H1 (cell line): Measurements from ENCODE around the gene MEN1. TPM values are rescaled to one million over a fixed set of nuclear protein-coding genes. Genes with fewer than 3 reads are reported as not detected.

Experiments
- CTCF ChIA-PET: fragments of 300-600 bp; sonication (Branson Sonifier 250); formaldehyde crosslinking; loops from one replicate; lab custom pipeline; 2021; ENCODE audit not compliant: partially characterized antibody; lab: Charles Lee
- POLR2A ChIA-PET: fragments of 300-600 bp; sonication (Branson Sonifier 250); formaldehyde crosslinking; loops from one replicate; lab custom pipeline; 2021; ENCODE audit warnings: inconsistent platforms; ENCODE audit not compliant: partially characterized antibody; lab: Charles Lee
- DNase-seq, 2 experiments: peaks; one replicate each; pipeline versions ENCODE4 v3.0.0 to v3.0.0-alpha.2; 2010 to 2022; ENCODE audit warnings: low spot score in 2 of 2, low read depth in 1 of 2, mixed read lengths in 1 of 2
- FAIRE-seq: peaks from 2 replicates; lab custom pipeline; 2011; peaks lifted over from hg19 to GRCh38; lab: Jason Lieb, UNC
- H2AFZ ChIP-seq: 2 replicates; pipeline ENCODE4 v1.8.1; 2012; ENCODE audit warnings: low read length, inconsistent platforms
- H2AK5ac ChIP-seq: 2 replicates; pipeline ENCODE4 v1.6.1; 2013; ENCODE audit warnings: low read depth, low read length
- H2BK120ac ChIP-seq: replicated peaks from 2 replicates; pipeline ENCODE3; 2013; ENCODE audit warnings: low read depth, low read length, inconsistent platforms
- H2BK12ac ChIP-seq: 2 replicates; pipeline ENCODE4 v1.6.1; 2013; ENCODE audit warnings: low read depth, low read length
- H2BK15ac ChIP-seq: 2 replicates; pipeline ENCODE4 v1.6.1; 2013; ENCODE audit warnings: low read length
- H2BK20ac ChIP-seq: 2 replicates; pipeline ENCODE4 v1.6.1; 2013; ENCODE audit warnings: low read length
- H2BK5ac ChIP-seq: 2 replicates; pipeline ENCODE4 v1.6.1; 2013; ENCODE audit warnings: low read depth, low read length
- H3K14ac ChIP-seq: 2 replicates; pipeline ENCODE4 v1.6.1; 2013; ENCODE audit warnings: inconsistent platforms; ENCODE audit not compliant: insufficient read length
- H3K18ac ChIP-seq: 2 replicates; pipeline ENCODE4 v1.6.1; 2013; ENCODE audit warnings: low read length; ENCODE audit errors: extremely low read depth
- H3K23ac ChIP-seq: 2 replicates; pipeline ENCODE4 v1.6.1; 2013; ENCODE audit warnings: inconsistent platforms; ENCODE audit not compliant: insufficient read length
- H3K23me2 ChIP-seq: 2 replicates; pipeline ENCODE4 v1.6.1; 2013; ENCODE audit warnings: low read depth, low read length
- H3K27ac ChIP-seq: 2 replicates; pipeline ENCODE4 v1.6.1; 2011; ENCODE audit warnings: low read depth, low read length, inconsistent platforms
- H3K27me3 ChIP-seq, 4 experiments: replicated peaks in 1 of 4; 1 replicate in 1 of 4; 2 replicates in 3 of 4; pipeline versions ENCODE4 v1.6.1 to v1.8.1; 2011 to 2013; ENCODE audit warnings: low read length in 3 of 4, mild to moderate bottlenecking in 3 of 4, inconsistent platforms in 2 of 4, mixed read lengths in 2 of 4, moderate library complexity in 1 of 4; ENCODE audit not compliant: control insufficient read depth in 3 of 4, insufficient read depth in 3 of 4; ENCODE audit errors: extremely low read depth in 1 of 4
- H3K36me3 ChIP-seq, 4 experiments: 2 replicates each; pipeline versions ENCODE4 v1.6.1 to v1.8.1; 2011 to 2013; ENCODE audit warnings: mild to moderate bottlenecking in 4 of 4, low read length in 3 of 4, moderate library complexity in 2 of 4, control low read depth in 1 of 4, inconsistent platforms in 1 of 4; ENCODE audit not compliant: insufficient read depth in 4 of 4, control insufficient read depth in 2 of 4
- H3K4ac ChIP-seq: replicated peaks from 2 replicates; pipeline ENCODE3; 2013; ENCODE audit warnings: low read length, low read depth, mixed read lengths, inconsistent platforms; ENCODE audit not compliant: insufficient read length
- H3K4me1 ChIP-seq, 4 experiments: replicated peaks in 1 of 4; 1 replicate in 1 of 4; 2 replicates in 3 of 4; pipeline versions ENCODE4 v1.6.1 to v1.8.1; 2011 to 2013; ENCODE audit warnings: low read length in 3 of 4, inconsistent platforms in 2 of 4, mixed read lengths in 1 of 4; ENCODE audit not compliant: insufficient read depth in 4 of 4, control insufficient read depth in 3 of 4
- H3K4me2 ChIP-seq, 2 experiments: 2 replicates each; pipeline versions ENCODE4 v1.6.1 to v1.8.1; 2011 to 2013; ENCODE audit warnings: low read depth in 2 of 2, low read length in 2 of 2, control low read depth in 1 of 2, inconsistent platforms in 1 of 2, mild to moderate bottlenecking in 1 of 2; ENCODE audit not compliant: insufficient read depth in 1 of 2
- H3K4me3 ChIP-seq, 4 experiments: fragments of 200-600, 300-600 bp in 1 of 4; sonication (generic), shearing (Covaris generic), sonication (Bioruptor Twin) in 1 of 4; 2 replicates each; pipeline versions ENCODE4 v1.5.1 to v1.8.1; 2011 to 2016; ENCODE audit warnings: low read length in 4 of 4, low read depth in 3 of 4, control low read depth in 2 of 4, inconsistent platforms in 2 of 4, mild to moderate bottlenecking in 2 of 4, mixed read lengths in 1 of 4, moderate library complexity in 1 of 4; ENCODE audit not compliant: insufficient read depth in 2 of 4; ENCODE audit errors: extremely low read depth in 1 of 4
- H3K56ac ChIP-seq: replicated peaks from 2 replicates; pipeline ENCODE3; 2013; ENCODE audit warnings: low read depth, mild to moderate bottlenecking, mixed read lengths, low read length, inconsistent platforms; ENCODE audit not compliant: insufficient read length
- H3K79me1 ChIP-seq: 2 replicates; pipeline ENCODE4 v1.6.1; 2013; ENCODE audit warnings: low read depth, low read length, control low read depth
- H3K79me2 ChIP-seq, 2 experiments: 2 replicates each; pipeline versions ENCODE4 v1.6.1 to v1.8.1; 2012 to 2013; ENCODE audit warnings: low read length in 2 of 2, mild to moderate bottlenecking in 2 of 2, inconsistent platforms in 1 of 2; ENCODE audit not compliant: insufficient read depth in 2 of 2, control insufficient read depth in 1 of 2
- H3K9ac ChIP-seq, 4 experiments: replicated peaks in 1 of 4; 1 replicate in 1 of 4; 2 replicates in 3 of 4; pipeline versions ENCODE4 v1.6.1 to v1.8.1; 2011 to 2013; ENCODE audit warnings: low read depth in 3 of 4, low read length in 3 of 4, control low read depth in 2 of 4, mild to moderate bottlenecking in 2 of 4, moderate library complexity in 2 of 4, inconsistent platforms in 1 of 4; ENCODE audit errors: extremely low read depth in 1 of 4
- H3K9me3 ChIP-seq, 2 experiments: 2 replicates each; pipeline versions ENCODE4 v1.6.1 to v1.8.1; 2012 to 2013; ENCODE audit warnings: mild to moderate bottlenecking in 2 of 2, moderate library complexity in 2 of 2, control low read depth in 1 of 2, inconsistent platforms in 1 of 2, low read depth in 1 of 2, low read length in 1 of 2, mixed read lengths in 1 of 2; ENCODE audit not compliant: insufficient read depth in 2 of 2
- H4K20me1 ChIP-seq, 2 experiments: replicated peaks in 1 of 2; 2 replicates each; pipeline versions ENCODE3 to v1.8.1; 2011 to 2013; ENCODE audit warnings: inconsistent platforms in 2 of 2, low read length in 2 of 2, mild to moderate bottlenecking in 1 of 2; ENCODE audit not compliant: insufficient read depth in 2 of 2, control insufficient read depth in 1 of 2
- H4K5ac ChIP-seq: 2 replicates; pipeline ENCODE4 v1.6.1; 2013; ENCODE audit warnings: low read length, low read depth, mixed read lengths, inconsistent platforms; ENCODE audit not compliant: insufficient read length
- H4K8ac ChIP-seq: 2 replicates; pipeline ENCODE4 v1.8.0; 2013; ENCODE audit warnings: mild to moderate bottlenecking, moderate library complexity, low read length, inconsistent platforms; ENCODE audit not compliant: insufficient read depth; ENCODE audit errors: extremely low read depth
- H4K91ac ChIP-seq: replicated peaks from 2 replicates; pipeline ENCODE3; 2013; ENCODE audit warnings: low read length, mixed read lengths, inconsistent platforms; ENCODE audit not compliant: insufficient read length
- SAP30 ChIP-seq: fragments of 300-600 bp; sonication (generic); IDR thresholded peaks from 2 replicates; pipeline ENCODE4 v1.7.1; 2012; ENCODE audit warnings: low read length, moderate library complexity, mild to moderate bottlenecking, inconsistent platforms; ENCODE audit not compliant: insufficient read depth, insufficient replicate concordance
- TAF7 ChIP-seq: optimal IDR thresholded peaks from 2 replicates; pipeline ENCODE3; 2011; ENCODE audit warnings: low read depth, mild to moderate bottlenecking, inconsistent platforms, low read length, moderate library complexity, borderline replicate concordance
- WGBS, 2 experiments: shearing (Covaris generic) in 1 of 2; methylation state at CpG; one replicate each; pipeline versions ENCODE4 v1.1.6 to v1.1.7; 2013 to 2015; ENCODE audit warnings: low lambda C conversion rate in 2 of 2, mixed read lengths in 2 of 2, inconsistent platforms in 1 of 2, low coverage in 1 of 2, missing lambda C conversion rate in 1 of 2; ENCODE audit not compliant: insufficient replicate concordance in 2 of 2, insufficient coverage in 1 of 2, insufficient read length in 1 of 2; ENCODE audit errors: extremely low coverage in 1 of 2, missing lambda C conversion rate in 1 of 2; 5-methylcytosine and 5-hydroxymethylcytosine counted together
- polyA plus RNA-seq, 7 experiments: library from polyadenylated mRNA; depleted of rRNA in 3 of 7; stranded (reverse) in 5 of 7; unstranded in 2 of 7; fragments of >200 nt in 5 of 7; fragments of 200-250 nt in 2 of 7; gene quantifications; 1 replicate in 5 of 7; 2 replicates in 1 of 7; 4 replicates in 1 of 7; pipeline versions ENCODE4 v1.2.1 to v1.2.3, GENCODE V29; 2011 to 2013; ENCODE audit warnings: missing spikeins in 2 of 7, mixed read lengths in 2 of 7
- total RNA-seq: library from RNA; stranded (reverse); fragmentation: NEBNext Ultra II Directional; extraction: Animal tissue kit (Norgen Biotek cat#: 25700); gene quantifications from 2 replicates; pipeline ENCODE4 v1.2.1, GENCODE V29; 2021

MEN1 gene
- total and polyA plus RNA-seq, 2 of the 8 experiments (the other 6 are each of a cell fraction or from before 2014, with no cell fraction given), result 47.2 to 56.3 TPM

DNA sequence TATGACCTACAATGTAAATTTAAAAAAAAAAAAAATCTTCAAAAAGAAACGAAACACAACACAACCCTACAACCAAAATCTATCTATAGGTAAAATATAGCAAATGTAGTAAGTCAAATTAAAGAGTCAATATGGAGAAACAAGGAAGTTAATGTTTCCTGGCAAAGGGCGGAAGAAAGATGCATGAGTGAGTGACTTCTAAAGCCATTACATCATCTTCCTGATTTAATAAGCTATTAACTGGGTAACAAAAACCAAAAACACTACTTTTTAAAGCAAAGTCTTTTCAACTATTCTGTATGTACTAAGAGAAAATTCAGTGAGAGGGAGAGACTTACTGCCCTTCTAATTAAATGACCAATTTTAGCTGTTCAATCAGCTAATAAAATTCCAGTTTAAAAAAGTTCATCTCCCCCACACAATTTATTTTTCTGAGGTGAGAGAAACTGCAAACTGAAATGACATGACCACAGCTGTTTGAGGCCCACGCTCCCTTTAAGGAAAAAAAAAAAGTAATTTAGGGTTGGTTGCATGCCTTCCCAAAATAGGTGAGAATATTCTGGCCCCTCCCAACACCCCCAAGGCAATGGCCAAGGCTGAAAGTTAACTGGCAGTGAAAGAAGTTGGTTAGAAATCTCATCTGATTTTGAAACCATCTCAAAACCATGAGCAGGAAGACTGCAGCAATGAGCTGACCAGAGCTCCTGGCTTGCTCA, 37.9 kb downstream of the MEN1 start:
- FAIRE-seq (no peak), DNase-seq (no peak)
- Histone ChIP-seq H2BK5ac (no peak overlapping the region), H4K20me1 (peaks cover 43 to 57% of the 10 kb centered on the region in 2 experiments), H3K56ac (no peak overlapping the region), H3K27me3 (no peaks in the 10 kb centered on the region; a peak in 1 of 7 replicates), H3K79me1 (peaks cover 9% of the 10 kb centered on the region), H3K23ac (no peak overlapping the region), H2BK15ac (no peak overlapping the region), H2BK12ac (no peak overlapping the region), H2BK120ac (no peak overlapping the region), H3K4ac (no peak overlapping the region), H2AK5ac (no peak overlapping the region), H3K27ac (no peak overlapping the region), H2AFZ (no peak overlapping the region), H2BK20ac (no peak overlapping the region), H3K9me3 (no peaks in the 10 kb centered on the region), H3K4me1 (peaks cover 1 to 6% (median 4%) of the 10 kb centered on the region in 4 experiments; a peak in 5 of 7 replicates), H3K18ac (no peak overlapping the region), H3K4me3 (no peak overlapping the region), H3K14ac (no peak overlapping the region), H3K36me3 (peaks cover 74 to 97% (median 94%) of the 10 kb centered on the region in 4 experiments), H4K5ac (no peak overlapping the region), H3K4me2 (no peak overlapping the region), H4K91ac (no peak overlapping the region), H4K8ac (no peak overlapping the region), H3K9ac (no peak overlapping the region)
- POLR2A ChIA-PET, result interaction anchor here (0.6 to 29.2 kb wide), 9 partner anchors 9 to 702 kb away, joined by 3 to 1087 read pairs (median 4); partner anchors contain the start of genes PYGM and RASGRP2
- WGBS, 2 experiments, result 97% methylated on average over 3 of the region's 3 CpGs; no CpG with 5 or more reads in 1 of the 2 experiments
- CTCF ChIA-PET, result interaction anchor here (0.7 to 23.6 kb wide), 3 partner anchors 8 to 90 kb away, joined by 3 to 376 read pairs (median 35); partner anchors contain the start of gene RASGRP2
- TF ChIP-seq TAF7 (no peak), SAP30 (no peak)
- TF ChIP-seq, all 59 proteins: peak for 0
- Histone ChIP-seq H3K79me2 (peaks cover 29 to 75% of the 10 kb centered on the region in 2 experiments), H3K23me2 (peaks cover 5% of the 10 kb centered on the region)
